ENCODE data around the gene PTPRE.
"Not testable (repeated sequence)": the region's sequence is repeated elsewhere in the genome, so short reads cannot be mapped to it uniquely, and the experiment has no call there.

Gene PTPRE

GRCh38 chr10:128086003-128086863, 179.3 kb downstream of the PTPRE start:
- no peak for TF ChIP-seq CTCF (IDR thresholded peaks at IDR 0.05)
- DNase-seq = peak in 1 of 2 donors; percentile 43
- Histone ChIP-seq H3K9me3 (no peaks in the 10 kb centered on the region), H3K27me3 (peaks cover 0 to 3% of the 10 kb centered on the region in 2 donors), H3K4me1 (no peaks in the 10 kb centered on the region), H3K36me3 (peaks cover 0 to 18% (median 0%) of the 10 kb centered on the region in 3 donors), H3K27ac (no peak overlapping the region), H3K4me3 (no peak overlapping the region)
- intact Hi-C loops (cut with DNase I; ENCODE audit: low total_unique reads) = no loop called here

- intact Hi-C loops (cut with DNase I; ENCODE audit: low total_unique reads) = no loop called here
- peaks cover 0 to 3% of the 10 kb centered on the region in 2 donors for H3K27me3 ChIP-seq
- no peak overlapping the region for H3K4me3 ChIP-seq
- no peak overlapping the region for H3K27ac ChIP-seq
- no peak for DNase-seq
- H3K36me3 ChIP-seq = peaks cover 0 to 18% (median 0%) of the 10 kb centered on the region in 3 donors
- H3K9me3 ChIP-seq = no peaks in the 10 kb centered on the region
- no peak for TF ChIP-seq CTCF (IDR thresholded peaks at IDR 0.05)
- H3K4me1 ChIP-seq = no peaks in the 10 kb centered on the region
Observed at GRCh38 chr10:128087146-128087883, 180.4 kb downstream of the PTPRE start.

- no peaks in the 10 kb centered on the region for H3K9me3 ChIP-seq
- no peak for TF ChIP-seq CTCF (IDR thresholded peaks at IDR 0.05)
- peak in 1 of 2 donors; percentile 46 for DNase-seq
- H3K4me1 ChIP-seq = no peaks in the 10 kb centered on the region
- peaks cover 0 to 3% of the 10 kb centered on the region in 2 donors for H3K27me3 ChIP-seq
- no peak overlapping the region for H3K4me3 ChIP-seq
- H3K27ac ChIP-seq = no peak overlapping the region
- H3K36me3 ChIP-seq = peaks cover 0 to 18% (median 0%) of the 10 kb centered on the region in 3 donors
- intact Hi-C loops (cut with DNase I; ENCODE audit: low total_unique reads) = no loop called here
Observed at GRCh38 chr10:128087884-128088709, 181.2 kb downstream of the PTPRE start.

- DNase-seq = peak in 1 of 2 donors; percentile 31
- Histone ChIP-seq H3K9me3 (no peaks in the 10 kb centered on the region), H3K4me3 (no peak overlapping the region), H3K27me3 (peaks cover 0 to 3% of the 10 kb centered on the region in 2 donors), H3K27ac (no peak overlapping the region), H3K36me3 (no peaks in the 10 kb centered on the region), H3K4me1 (no peaks in the 10 kb centered on the region)
- TF ChIP-seq CTCF (IDR thresholded peaks at IDR 0.05) = no peak
- intact Hi-C loops (cut with DNase I; ENCODE audit: low total_unique reads) = no loop called here
Observed at GRCh38 chr10:128091636-128092210, 184.8 kb downstream of the PTPRE start.

- no peak overlapping the region for H3K27ac ChIP-seq
- peak in 1 of 2 donors; percentile 38 for DNase-seq
- no peak overlapping the region for H3K4me3 ChIP-seq
- intact Hi-C loops (cut with DNase I; ENCODE audit: low total_unique reads) = no loop called here
- H3K9me3 ChIP-seq = no peaks in the 10 kb centered on the region
- H3K36me3 ChIP-seq = no peaks in the 10 kb centered on the region
- H3K4me1 ChIP-seq = no peaks in the 10 kb centered on the region
- TF ChIP-seq CTCF (IDR thresholded peaks at IDR 0.05) = no peak
- H3K27me3 ChIP-seq = peaks cover 0 to 3% of the 10 kb centered on the region in 2 donors
Observed at GRCh38 chr10:128092454-128092853, 185.6 kb downstream of the PTPRE start.

- H3K4me1 ChIP-seq; intact Hi-C loops (cut with DNase I; ENCODE audit: low total_unique reads); H3K9me3 ChIP-seq; DNase-seq; H3K27ac ChIP-seq; H3K4me3 ChIP-seq; H3K36me3 ChIP-seq; H3K27me3 ChIP-seq: not testable (repeated sequence)
Observed at GRCh38 chr10:128094596-128094995, 187.7 kb downstream of the PTPRE start.

All from tibial artery (tissue), 4 donors.